Osteoblast (primary cell): Measurements from ENCODE around the gene CNOT8. TPM values are rescaled to one million over a fixed set of nuclear protein-coding genes. Genes with fewer than 3 reads are reported as not detected.
"Not testable (repeated sequence)": the region's sequence is repeated elsewhere in the genome, so short reads cannot be mapped to it uniquely, and the experiment has no call there.

Source experiments
- DNase-seq: peaks from one replicate; pipeline ENCODE4 v3.0.0; 2011; ENCODE audit warnings: low spot score, mixed read lengths; ENCODE audit not compliant: insufficient read length; ENCODE audit errors: missing footprints
- H2AFZ ChIP-seq: 2 replicates; pipeline ENCODE4 v1.6.0; 2011; ENCODE audit warnings: mild to moderate bottlenecking, low read length
- H3K27ac ChIP-seq: 2 replicates; pipeline ENCODE4 v1.5.1; 2011; ENCODE audit warnings: mild to moderate bottlenecking, low read depth, low read length, moderate library complexity
- H3K27me3 ChIP-seq: 2 replicates; pipeline ENCODE4 v1.6.0; 2012; ENCODE audit warnings: mild to moderate bottlenecking, control low read depth, inconsistent platforms, low read length, moderate library complexity; ENCODE audit not compliant: insufficient read depth
- H3K36me3 ChIP-seq: 2 replicates; pipeline ENCODE4 v1.5.1; 2011; ENCODE audit warnings: mild to moderate bottlenecking, low read length, control low read depth, moderate library complexity; ENCODE audit not compliant: insufficient read depth
- H3K4me1 ChIP-seq: 2 replicates; pipeline ENCODE4 v1.5.1; 2011; ENCODE audit warnings: mild to moderate bottlenecking, low read length, control low read depth, moderate library complexity; ENCODE audit not compliant: insufficient read depth
- H3K4me2 ChIP-seq: 2 replicates; pipeline ENCODE4 v1.6.0; 2011; ENCODE audit warnings: mild to moderate bottlenecking, low read length; ENCODE audit not compliant: insufficient read depth
- H3K4me3 ChIP-seq: fragments of 200-600 bp; sonication (generic); 3 replicates; pipeline ENCODE4 v1.5.1; 2012; ENCODE audit warnings: mild to moderate bottlenecking, low read length, inconsistent platforms; ENCODE audit not compliant: insufficient read depth
- H3K79me2 ChIP-seq: 2 replicates; pipeline ENCODE4 v1.6.0; 2012; ENCODE audit warnings: mild to moderate bottlenecking, low read length, control low read depth, inconsistent platforms; ENCODE audit not compliant: insufficient read depth
- H3K9me3 ChIP-seq: 2 replicates; pipeline ENCODE4 v1.5.1; 2011; ENCODE audit warnings: low read depth, low read length, control low read depth
- H4K20me1 ChIP-seq: 2 replicates; pipeline ENCODE4 v1.6.0; 2012; ENCODE audit warnings: mild to moderate bottlenecking, low read length, control low read depth; ENCODE audit not compliant: insufficient read depth
- total RNA-seq: library from RNA; depleted of rRNA; stranded (reverse); fragments of >200 nt; gene quantifications from 2 replicates; pipeline ENCODE4 v1.2.3, GENCODE V29; 2012
- TF ChIP-seq, protein P1 (sequence below): IDR thresholded peaks from 2 replicates; pipeline ENCODE4 v1.5.1; 2011; ENCODE audit warnings: mild to moderate bottlenecking, low read depth, low read length, moderate library complexity; ENCODE audit errors: extremely low read depth

CNOT8 gene
- total RNA-seq, 1 donor, result 55.7 TPM

DNA sequence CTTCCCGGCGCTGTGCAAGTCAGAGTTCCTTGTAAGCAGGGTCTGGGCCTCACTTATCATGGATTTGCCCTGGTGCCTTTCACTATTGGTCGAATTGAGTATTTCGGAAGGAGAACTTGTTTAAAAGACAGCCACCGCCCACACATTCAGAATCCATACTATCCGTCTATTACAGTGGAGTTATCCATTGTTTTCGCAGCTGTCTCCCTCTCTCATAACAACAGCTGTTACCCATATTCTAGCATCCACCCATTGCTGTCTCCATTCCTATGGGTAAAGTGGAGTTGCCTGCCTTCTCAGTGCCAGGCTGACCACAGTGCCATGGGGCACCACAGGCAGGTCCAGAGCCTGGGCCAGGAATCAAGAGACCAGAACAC lies 28.2 kb upstream of the CNOT8 start:
- H3K4me3 ChIP-seq, result no peak overlapping the region
- DNase-seq, result no peak
- H3K36me3 ChIP-seq, result peaks cover 13% of the 10 kb centered on the region
- H3K27me3 ChIP-seq, result no peaks in the 10 kb centered on the region
- H3K79me2 ChIP-seq, result no peaks in the 10 kb centered on the region
- H4K20me1 ChIP-seq, result no peaks in the 10 kb centered on the region
- no peak overlapping the region for H3K27ac ChIP-seq
- TF ChIP-seq, protein P1, sequence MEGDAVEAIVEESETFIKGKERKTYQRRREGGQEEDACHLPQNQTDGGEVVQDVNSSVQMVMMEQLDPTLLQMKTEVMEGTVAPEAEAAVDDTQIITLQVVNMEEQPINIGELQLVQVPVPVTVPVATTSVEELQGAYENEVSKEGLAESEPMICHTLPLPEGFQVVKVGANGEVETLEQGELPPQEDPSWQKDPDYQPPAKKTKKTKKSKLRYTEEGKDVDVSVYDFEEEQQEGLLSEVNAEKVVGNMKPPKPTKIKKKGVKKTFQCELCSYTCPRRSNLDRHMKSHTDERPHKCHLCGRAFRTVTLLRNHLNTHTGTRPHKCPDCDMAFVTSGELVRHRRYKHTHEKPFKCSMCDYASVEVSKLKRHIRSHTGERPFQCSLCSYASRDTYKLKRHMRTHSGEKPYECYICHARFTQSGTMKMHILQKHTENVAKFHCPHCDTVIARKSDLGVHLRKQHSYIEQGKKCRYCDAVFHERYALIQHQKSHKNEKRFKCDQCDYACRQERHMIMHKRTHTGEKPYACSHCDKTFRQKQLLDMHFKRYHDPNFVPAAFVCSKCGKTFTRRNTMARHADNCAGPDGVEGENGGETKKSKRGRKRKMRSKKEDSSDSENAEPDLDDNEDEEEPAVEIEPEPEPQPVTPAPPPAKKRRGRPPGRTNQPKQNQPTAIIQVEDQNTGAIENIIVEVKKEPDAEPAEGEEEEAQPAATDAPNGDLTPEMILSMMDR, result no peak
- H3K9me3 ChIP-seq, result no peaks in the 10 kb centered on the region
- peaks cover 9% of the 10 kb centered on the region for H3K4me1 ChIP-seq
- no peak overlapping the region for H2AFZ ChIP-seq
- no peak overlapping the region for H3K4me2 ChIP-seq

DNA sequence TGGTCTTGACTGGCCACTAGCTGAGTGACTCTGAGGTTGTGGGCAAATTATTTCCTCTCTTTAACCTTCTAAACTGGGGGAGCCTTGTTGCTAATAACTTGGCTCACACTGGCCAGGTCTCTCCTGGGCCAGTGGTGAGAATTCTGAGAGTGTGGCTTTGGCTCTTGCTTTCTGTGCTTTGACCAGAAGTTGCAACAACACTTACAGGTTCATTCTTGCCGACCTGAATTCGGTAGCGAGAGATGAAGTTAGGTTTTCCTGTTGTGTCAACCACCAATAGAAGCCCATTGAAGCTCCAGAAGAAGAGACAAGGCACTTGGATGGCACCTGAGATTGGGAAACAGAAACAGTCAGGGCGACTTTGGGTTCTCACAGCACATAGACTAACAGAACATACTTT lies 27.8 kb upstream of the CNOT8 start:
- H3K4me1 ChIP-seq, result peaks cover 12% of the 10 kb centered on the region
- no peaks in the 10 kb centered on the region for H4K20me1 ChIP-seq
- H3K9me3 ChIP-seq, result no peaks in the 10 kb centered on the region
- no peak overlapping the region for H2AFZ ChIP-seq
- DNase-seq, result no peak
- H3K27ac ChIP-seq, result no peak overlapping the region
- no peaks in the 10 kb centered on the region for H3K79me2 ChIP-seq
- TF ChIP-seq, protein P1, result no peak
- no peak overlapping the region for H3K4me2 ChIP-seq
- no peak overlapping the region for H3K4me3 ChIP-seq
- peaks cover 13% of the 10 kb centered on the region for H3K36me3 ChIP-seq
- no peaks in the 10 kb centered on the region for H3K27me3 ChIP-seq

DNA sequence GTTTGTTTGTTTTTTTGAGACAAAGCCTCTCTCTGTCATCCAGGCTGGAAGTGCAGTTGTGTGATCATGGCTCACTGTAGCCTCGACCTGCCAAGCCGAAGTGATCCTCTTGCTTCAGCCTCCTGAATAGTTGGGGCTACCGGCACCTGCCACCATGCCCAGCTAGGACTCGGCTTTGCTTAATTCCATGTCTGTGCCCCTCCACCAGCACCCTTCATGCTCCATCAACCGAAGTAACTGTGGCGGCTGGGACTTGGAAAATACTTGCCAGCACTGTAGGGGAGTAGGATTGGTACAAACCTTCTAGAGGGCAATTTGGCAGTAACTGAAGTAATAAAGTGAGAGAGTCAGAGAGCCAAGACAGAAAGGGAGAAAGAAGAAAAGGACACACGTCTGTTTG lies 27.0 kb upstream of the CNOT8 start:
- Histone ChIP-seq H2AFZ (no peak overlapping the region), H3K4me2 (no peak overlapping the region), H3K9me3 (no peaks in the 10 kb centered on the region), H3K27me3 (no peaks in the 10 kb centered on the region), H3K4me1 (peaks cover 12% of the 10 kb centered on the region), H3K4me3 (no peak overlapping the region), H3K79me2 (no peaks in the 10 kb centered on the region), H3K36me3 (peaks cover 13% of the 10 kb centered on the region), H3K27ac (no peak overlapping the region), H4K20me1 (no peaks in the 10 kb centered on the region)
- TF ChIP-seq, protein P1, result no peak
- no peak for DNase-seq

DNA sequence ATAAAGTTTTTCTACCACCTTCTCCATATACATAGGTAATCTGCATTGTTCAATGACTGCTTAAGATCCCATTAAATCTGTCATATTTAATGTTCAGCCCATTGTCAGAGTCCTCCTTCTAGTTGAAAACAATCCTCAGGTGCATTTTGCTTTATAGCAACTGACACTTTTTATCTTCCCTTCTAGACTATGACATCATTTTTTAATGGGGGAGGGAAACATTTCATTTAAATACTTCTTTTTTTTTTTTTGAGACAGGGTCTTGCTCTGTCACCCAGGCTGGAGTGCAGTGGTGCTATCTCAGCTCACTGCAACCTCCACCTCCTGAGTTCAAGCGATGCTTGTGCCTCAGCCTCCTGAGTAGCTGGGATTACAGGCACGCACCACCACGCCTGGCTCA lies 25.6 kb upstream of the CNOT8 start:
- Histone ChIP-seq H3K36me3 (peaks cover 16% of the 10 kb centered on the region), H3K4me1 (peaks cover 12% of the 10 kb centered on the region)
- not testable (repeated sequence) for H2AFZ ChIP-seq, H3K27ac ChIP-seq, H3K4me2 ChIP-seq, H4K20me1 ChIP-seq, H3K79me2 ChIP-seq, DNase-seq, H3K4me3 ChIP-seq, H3K27me3 ChIP-seq, H3K9me3 ChIP-seq
